ENCODE measurements around the gene KCNK2. TPM values are rescaled to one million over a fixed set of nuclear protein-coding genes. Genes with fewer than 3 reads are reported as not detected.

KCNK2 gene, protein sequence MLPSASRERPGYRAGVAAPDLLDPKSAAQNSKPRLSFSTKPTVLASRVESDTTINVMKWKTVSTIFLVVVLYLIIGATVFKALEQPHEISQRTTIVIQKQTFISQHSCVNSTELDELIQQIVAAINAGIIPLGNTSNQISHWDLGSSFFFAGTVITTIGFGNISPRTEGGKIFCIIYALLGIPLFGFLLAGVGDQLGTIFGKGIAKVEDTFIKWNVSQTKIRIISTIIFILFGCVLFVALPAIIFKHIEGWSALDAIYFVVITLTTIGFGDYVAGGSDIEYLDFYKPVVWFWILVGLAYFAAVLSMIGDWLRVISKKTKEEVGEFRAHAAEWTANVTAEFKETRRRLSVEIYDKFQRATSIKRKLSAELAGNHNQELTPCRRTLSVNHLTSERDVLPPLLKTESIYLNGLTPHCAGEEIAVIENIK
- 0.06 to 0.12 TPM in 2 of 5 replicates, not detected in the others for total RNA-seq (2022; extraction: Qiagen RNA extraction)

DNA sequence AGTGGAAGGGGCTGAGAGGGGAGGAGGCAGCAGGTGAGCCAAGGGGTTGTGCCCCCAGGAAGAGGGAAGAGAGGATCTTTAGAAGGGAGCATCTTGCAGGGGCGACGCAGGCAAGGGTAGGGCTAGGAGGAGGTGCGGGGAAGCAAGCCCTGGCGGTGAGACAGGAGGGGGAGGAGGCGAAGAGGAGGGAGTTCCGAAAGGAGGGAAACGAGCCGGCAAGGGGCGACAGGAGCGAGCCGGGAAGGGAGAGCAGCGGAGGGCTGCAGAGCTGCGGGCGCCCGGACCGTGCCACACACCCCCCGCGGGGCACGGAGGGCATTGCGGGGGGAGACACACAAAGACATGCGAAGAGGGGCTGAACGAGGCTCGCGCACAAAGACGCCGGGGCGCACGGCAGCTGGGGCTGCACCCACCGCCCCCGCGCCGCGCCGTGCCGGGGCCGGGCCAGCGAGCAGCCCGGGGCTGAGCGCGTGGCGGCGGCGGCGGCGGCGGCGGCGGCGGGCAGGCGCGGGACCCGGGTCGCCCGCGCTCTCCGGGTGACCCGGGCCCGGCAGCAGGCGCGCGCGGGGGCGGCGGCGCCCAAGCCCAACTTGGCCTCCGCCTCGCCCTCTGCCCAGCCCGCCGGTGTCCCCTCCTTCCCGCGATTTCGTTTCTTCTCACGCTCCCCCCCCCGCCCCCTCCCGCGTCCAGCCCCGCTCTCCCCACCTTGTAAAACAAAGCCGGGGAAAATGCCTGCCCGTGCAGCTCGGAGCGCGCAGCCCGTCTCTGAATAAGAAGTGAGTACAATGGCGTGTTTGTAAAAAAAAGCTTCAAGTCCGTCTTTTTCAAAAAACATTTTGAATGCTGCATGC is at the start of gene KCNK2:
Gene KCNK2 (plus strand): TSS at position 206 of the 851 bp plus-strand sequence. CDS start 649 bp downstream, outside the sequence.

